HG02943 (cell line): ENCODE results near the gene MPPED1.

Experiments
- ATAC-seq: cut with Tn5 transposase; IDR thresholded peaks from one replicate; pipeline ENCODE4 v1.9.1; 2021; ENCODE audit warnings: mild to moderate bottlenecking, low read depth, moderate library complexity; ENCODE audit not compliant: unreplicated experiment

The MPPED1 gene

DNA sequence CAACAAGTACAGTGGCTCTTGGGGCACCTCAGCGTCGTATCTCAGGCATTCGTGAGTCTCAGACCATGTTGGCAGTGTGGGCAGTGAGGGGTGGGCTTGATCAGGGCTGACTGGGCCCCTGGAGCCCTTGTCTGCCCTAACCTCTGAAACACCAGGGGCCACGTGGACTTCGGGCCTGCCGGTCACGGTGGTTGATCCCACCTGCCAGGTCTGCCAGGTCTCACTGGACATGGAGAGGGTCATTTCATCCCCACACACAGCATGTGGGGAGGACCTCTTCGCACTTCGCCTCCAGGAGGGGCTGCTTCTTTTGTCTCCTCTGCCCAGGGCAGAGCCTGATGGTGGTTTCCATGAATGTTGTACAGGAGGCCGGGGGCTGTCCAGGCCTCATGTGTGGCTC lies 77.1 kb downstream of the MPPED1 start:
- ATAC-seq: no peak

GRCh38 chr22:43490311-43490710 lies 78.5 kb downstream of the MPPED1 start:
- ATAC-seq: no peak

- no peak for ATAC-seq
Observed at GRCh38 chr22:43491177-43491576, 79.4 kb downstream of the MPPED1 start.

DNA sequence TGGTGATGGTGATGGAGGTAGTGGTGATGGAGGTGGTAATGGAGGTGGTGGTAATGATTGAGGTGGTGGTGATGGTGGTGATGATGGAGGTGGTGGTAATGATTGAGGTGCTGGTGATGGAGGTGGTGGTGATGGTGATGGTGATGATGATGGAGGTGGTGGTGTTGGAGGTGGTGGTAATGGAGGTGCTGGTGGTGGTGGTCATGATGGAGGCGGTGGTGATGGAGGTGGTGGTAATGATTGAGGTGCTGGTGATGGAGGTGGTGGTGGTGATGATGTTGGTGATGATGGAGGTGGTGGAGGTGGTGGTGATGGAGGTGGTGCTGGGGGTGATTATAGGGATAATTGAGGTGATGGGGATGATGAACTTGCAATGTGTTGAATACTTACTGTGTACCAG lies 79.9 kb downstream of the MPPED1 start:
- ATAC-seq: no peak

DNA sequence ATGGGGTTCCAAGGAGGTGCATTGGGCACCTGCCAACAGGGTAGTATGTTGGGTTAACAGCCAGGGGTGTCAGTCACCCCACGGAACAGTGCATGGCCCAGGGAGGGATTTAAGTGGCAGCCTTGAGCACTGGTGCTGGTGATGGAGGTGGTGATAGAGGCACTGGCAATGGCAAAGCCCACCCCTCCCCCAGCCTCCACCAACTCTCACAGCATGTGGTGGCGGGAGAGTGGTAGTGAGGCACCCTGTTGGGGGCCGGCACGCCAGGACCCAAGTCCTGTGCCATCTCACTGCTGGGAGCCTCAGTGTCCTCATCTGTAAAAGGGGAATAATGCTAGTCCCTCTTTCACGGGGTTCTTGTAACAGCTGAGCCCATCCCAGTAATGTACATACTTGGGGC lies 81.5 kb downstream of the MPPED1 start:
- ATAC-seq: no peak

- no peak for ATAC-seq
Observed at GRCh38 chr22:43497956-43498855, 86.4 kb downstream of the MPPED1 start.

DNA sequence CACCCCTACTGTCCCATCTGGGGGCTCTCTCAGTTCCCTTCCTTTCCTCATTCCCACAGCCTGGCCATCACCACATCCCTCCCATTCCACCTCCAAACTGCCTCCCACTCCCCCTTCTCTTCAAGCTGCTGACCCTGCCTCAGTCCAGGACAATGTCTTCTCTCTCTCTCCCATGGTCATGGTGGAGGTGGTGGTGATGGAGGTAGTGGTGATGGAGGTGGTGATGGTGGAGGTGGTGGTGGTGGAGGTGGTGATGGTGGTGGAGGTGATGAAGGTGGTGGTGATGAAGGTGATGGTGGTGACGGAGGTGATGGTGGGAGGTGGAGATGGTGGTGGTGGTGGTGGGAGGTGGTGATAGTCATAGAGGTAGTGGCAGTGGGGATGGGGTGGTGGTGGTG lies 87.0 kb downstream of the MPPED1 start:
- ATAC-seq: no peak

GRCh38 chr22:43500792-43501785 lies 89.3 kb downstream of the MPPED1 start:
- no peak for ATAC-seq

- ATAC-seq: no peak
Observed at GRCh38 chr22:43501878-43502277, 90.1 kb downstream of the MPPED1 start.

DNA sequence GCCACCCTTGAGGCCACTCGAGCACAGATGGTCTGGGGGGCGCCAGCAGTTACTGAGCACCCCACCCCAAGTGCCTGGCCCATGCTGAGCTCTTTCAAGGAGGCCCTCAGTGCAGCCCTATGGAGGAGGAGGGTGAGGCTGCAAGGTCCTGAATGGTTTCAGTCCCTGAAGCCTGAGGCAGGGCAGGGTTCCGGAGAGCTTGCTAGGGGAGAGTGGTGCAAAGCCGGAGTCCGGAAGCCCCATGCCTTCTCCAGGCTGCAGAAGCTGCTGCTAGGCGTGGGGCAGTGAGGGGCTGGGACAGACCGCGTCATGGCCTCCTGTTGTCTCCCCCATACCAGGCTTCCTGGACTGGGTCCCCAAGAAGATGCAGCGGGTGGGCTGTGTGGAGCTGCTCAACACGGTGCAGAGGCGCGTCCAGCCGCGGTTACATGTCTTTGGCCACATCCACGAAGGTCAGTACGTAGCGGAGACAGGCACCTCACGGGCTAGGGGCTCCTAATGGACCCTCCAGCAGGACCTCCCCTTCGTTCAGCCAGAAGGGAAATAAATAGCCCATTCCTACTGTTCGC lies 90.6 kb downstream of the MPPED1 start:
- no peak for ATAC-seq

DNA sequence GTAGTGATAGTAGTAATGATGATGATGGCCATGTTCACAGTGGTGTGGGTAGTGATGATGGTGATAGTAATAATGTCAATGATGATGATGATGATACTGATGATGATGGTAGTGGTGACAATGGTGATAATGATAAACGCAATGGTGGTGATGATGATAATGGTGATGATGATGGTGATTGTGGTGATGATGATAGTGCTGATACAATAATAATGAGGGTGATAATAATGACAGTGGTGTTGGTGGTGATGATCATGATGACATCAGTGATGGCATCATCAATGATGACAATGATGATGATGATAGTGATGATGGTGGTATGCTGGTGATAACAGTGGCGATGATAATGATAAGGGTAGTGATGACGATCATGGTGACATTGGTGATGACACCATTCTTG lies 92.3 kb downstream of the MPPED1 start:
- ATAC-seq: no peak

DNA sequence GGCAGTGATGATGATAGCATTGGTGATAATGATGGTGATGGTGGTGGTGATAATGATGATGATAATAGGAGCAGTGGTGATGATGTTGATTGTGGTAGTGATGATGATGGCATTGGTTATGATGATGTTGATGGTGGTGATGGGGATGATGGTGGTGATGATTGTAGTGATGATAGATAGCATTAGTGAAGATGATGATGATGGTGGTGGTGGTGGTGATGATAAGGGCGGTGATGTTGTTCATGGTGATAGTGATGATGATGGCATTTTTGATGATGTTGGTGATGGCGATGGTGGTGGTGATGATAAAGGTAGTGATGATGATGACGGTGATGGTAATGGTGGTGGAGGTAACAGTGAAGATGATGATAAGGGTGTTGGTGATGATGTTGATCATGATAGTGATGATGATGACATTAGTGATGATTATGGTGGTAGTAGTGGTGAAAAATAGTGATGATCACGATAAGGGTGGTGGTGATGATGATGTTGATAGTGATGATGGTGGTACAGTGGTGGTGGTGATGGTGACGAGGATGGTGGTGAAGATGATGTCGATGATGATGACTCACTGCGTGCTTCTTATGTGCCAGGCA lies 93.0 kb downstream of the MPPED1 start:
- no peak for ATAC-seq

DNA sequence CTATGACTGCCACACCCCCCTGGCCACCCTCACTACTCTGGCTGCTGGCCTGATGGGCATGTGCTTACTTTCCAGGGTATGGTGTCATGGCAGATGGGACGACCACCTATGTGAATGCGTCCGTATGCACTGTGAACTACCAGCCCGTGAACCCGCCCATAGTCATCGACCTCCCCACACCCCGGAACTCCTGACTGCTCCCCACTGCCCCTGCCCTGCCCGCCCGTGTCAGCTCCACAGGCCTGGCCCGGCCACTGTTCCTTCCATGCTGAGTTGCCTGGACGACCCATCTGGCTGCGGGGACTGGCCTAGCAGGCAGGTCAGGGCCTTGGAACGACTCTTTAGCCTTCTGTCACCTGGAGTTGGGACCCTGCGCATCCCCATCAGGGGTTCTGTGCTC lies 93.6 kb downstream of the MPPED1 start:
- no peak for ATAC-seq

DNA sequence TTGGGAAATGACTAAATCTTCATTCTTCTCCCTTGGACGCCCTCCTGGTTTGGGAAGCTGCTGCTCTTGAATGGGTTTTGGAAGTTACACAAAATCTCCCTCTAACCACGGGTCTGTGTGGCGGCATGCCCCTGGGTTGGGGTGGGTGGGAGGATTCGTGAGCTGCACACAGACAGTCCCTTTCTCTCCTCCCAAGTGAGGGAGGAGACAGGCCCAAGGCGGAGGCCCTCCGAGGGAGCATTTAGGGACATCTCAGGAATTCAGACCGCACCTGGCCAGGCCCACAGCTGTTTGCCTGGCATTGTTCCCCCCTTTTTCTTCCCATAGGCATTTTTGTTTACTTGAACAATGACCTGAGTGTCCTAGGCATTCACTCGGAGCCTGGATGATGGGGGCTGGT lies 94.1 kb downstream of the MPPED1 start:
- ATAC-seq: no peak

DNA sequence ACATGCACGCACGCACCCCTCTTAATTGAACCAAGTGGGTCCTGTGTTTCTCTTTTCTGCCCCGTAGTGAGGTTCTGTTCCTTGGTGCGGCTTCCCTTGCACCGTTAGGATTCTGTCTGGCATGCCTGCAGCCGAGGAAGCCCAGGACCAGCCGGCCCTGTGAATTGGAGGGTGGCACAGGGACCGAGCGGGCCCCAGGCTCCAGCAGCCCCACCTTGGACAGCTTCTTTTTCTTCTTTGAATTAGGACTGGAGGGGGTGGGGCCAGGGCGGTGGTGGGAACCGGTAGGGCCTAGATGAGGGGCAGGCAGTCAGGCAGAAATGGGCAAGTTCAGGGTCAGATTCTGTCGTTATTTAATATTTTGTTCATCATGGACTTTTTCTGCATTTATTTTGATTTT lies 94.7 kb downstream of the MPPED1 start:
- no peak for ATAC-seq

DNA sequence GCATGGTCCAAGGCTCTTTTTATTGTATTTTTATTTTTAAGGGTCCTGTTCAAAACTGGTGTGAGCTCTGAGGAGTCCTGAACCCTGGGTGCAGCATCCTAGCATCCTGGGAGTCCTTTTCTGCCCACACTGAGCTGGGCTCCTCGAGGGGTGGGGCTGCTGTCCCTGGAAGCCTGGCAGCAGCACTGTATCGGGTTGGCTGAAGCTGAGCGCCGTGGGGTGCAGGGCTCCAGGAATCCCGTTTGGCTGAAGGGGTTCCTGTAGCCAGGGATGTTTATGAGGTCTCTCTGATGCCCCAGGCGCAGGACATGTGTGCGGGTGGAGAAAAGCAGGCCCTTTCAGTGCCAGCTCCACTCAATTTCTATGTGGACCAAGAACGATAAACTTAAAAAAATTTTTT lies 95.4 kb downstream of the MPPED1 start:
- no peak for ATAC-seq

- no peak for ATAC-seq
Observed at GRCh38 chr22:43508489-43508888, 96.7 kb downstream of the MPPED1 start.

GRCh38 chr22:43509337-43509736 lies 97.5 kb downstream of the MPPED1 start:
- ATAC-seq: no peak

- ATAC-seq: no peak
Observed at GRCh38 chr22:43510281-43511070, 98.7 kb downstream of the MPPED1 start.
